HCT116 (cell line): ENCODE measurements around the gene SEMA5A.

ENCODE experiments used
- EGR1 ChIP-seq: IDR thresholded peaks from 2 replicates; pipeline ENCODE4 v1.6.1; 2012; ENCODE audit warnings: low read depth
- ELF1 ChIP-seq: IDR thresholded peaks from 2 replicates; pipeline ENCODE4 v1.6.1; 2012; ENCODE audit warnings: low read depth, borderline replicate concordance
- EZH2 ChIP-seq: fragments of 200-600 bp; sonication (generic); IDR thresholded peaks from 2 replicates; pipeline ENCODE4 v1.6.1; 2017; ENCODE audit warnings: antibody characterized with exemption, mixed run types
- EZH2phosphoT487 ChIP-seq: fragments of 200-600 bp; IDR thresholded peaks from 2 replicates; pipeline ENCODE4 v1.6.1; 2018; ENCODE audit warnings: antibody characterized with exemption, borderline replicate concordance
- JUND ChIP-seq: IDR thresholded peaks from 2 replicates; pipeline ENCODE4 v1.6.1; 2012
- MAX ChIP-seq: IDR thresholded peaks from 2 replicates; pipeline ENCODE4 v1.6.1; 2012
- POLR2A ChIP-seq: IDR thresholded peaks from 2 replicates; pipeline ENCODE4 v1.7.0; 2011; ENCODE audit warnings: borderline replicate concordance; ENCODE audit not compliant: insufficient read depth, insufficient read length; ENCODE audit errors: extremely low read depth
- POLR2AphosphoS5 ChIP-seq: IDR thresholded peaks from 2 replicates; pipeline ENCODE4 v1.6.1; 2011; ENCODE audit warnings: mild to moderate bottlenecking, low read depth, low read length, moderate library complexity
- REST ChIP-seq: IDR thresholded peaks from 2 replicates; pipeline ENCODE4 v1.6.1; 2012; ENCODE audit warnings: low read depth
- YY1 ChIP-seq: IDR thresholded peaks from 2 replicates; pipeline ENCODE4 v1.6.1; 2011; ENCODE audit warnings: low read length, low read depth, moderate library complexity, mild to moderate bottlenecking; ENCODE audit not compliant: insufficient replicate concordance; ENCODE audit errors: extremely low read depth
- ZBTB33 ChIP-seq: IDR thresholded peaks from 2 replicates; pipeline ENCODE4 v1.6.1; 2011; ENCODE audit warnings: mild to moderate bottlenecking, low read length, moderate library complexity; ENCODE audit not compliant: insufficient replicate concordance; ENCODE audit errors: extremely low read depth
- TF ChIP-seq, protein P1 (sequence below), 3 experiments: fragments of 200-600 bp in 1 of 3; sonication (generic) in 1 of 3; IDR thresholded peaks in 2 of 3; conservative IDR thresholded peaks in 1 of 3; 2 replicates each; pipeline ENCODE4 v1.5.1; 2012 to 2017; ENCODE audit warnings: low read depth in 2 of 3, low read length in 2 of 3, antibody characterized with exemption in 1 of 3, borderline replicate concordance in 1 of 3, control low read depth in 1 of 3, mild to moderate bottlenecking in 1 of 3, mixed read lengths in 1 of 3, mixed run types in 1 of 3, moderate library complexity in 1 of 3; ENCODE audit not compliant: insufficient read depth in 1 of 3

- no peak for TF ChIP-seq ELF1
- no peak for TF ChIP-seq POLR2AphosphoS5
- no peak for TF ChIP-seq EZH2
- TF ChIP-seq POLR2A = no peak
- TF ChIP-seq, protein P1, sequence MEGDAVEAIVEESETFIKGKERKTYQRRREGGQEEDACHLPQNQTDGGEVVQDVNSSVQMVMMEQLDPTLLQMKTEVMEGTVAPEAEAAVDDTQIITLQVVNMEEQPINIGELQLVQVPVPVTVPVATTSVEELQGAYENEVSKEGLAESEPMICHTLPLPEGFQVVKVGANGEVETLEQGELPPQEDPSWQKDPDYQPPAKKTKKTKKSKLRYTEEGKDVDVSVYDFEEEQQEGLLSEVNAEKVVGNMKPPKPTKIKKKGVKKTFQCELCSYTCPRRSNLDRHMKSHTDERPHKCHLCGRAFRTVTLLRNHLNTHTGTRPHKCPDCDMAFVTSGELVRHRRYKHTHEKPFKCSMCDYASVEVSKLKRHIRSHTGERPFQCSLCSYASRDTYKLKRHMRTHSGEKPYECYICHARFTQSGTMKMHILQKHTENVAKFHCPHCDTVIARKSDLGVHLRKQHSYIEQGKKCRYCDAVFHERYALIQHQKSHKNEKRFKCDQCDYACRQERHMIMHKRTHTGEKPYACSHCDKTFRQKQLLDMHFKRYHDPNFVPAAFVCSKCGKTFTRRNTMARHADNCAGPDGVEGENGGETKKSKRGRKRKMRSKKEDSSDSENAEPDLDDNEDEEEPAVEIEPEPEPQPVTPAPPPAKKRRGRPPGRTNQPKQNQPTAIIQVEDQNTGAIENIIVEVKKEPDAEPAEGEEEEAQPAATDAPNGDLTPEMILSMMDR (IDR thresholded peaks at IDR 0.05 in 2 of 3, conservative IDR thresholded peaks at IDR 0.05 in 1 of 3; ENCODE audit: borderline replicate concordance in 1 of 3, insufficient read depth in 1 of 3, low read depth in 2 of 3, low read length in 2 of 3) = no peak
- TF ChIP-seq JUND = no peak
- no peak for TF ChIP-seq EZH2phosphoT487
- no peak for TF ChIP-seq MAX
- TF ChIP-seq ZBTB33 = no peak
- no peak for TF ChIP-seq YY1
- TF ChIP-seq EGR1 = no peak
- TF ChIP-seq REST = no peak
Observed at GRCh38 chr5:9390113-9390512, 155.8 kb downstream of the SEMA5A start.
